Testis (tissue), 3 donors: ENCODE measurements around the gene PRDM12. TPM values are rescaled to one million over a fixed set of nuclear protein-coding genes. Genes with fewer than 3 reads are reported as not detected.

Experiments
- DNase-seq: peaks from one replicate; pipeline ENCODE4 v3.0.0-alpha.2; 2019
- H3K27ac ChIP-seq, 2 donors: fragments of 200-600 bp; sonication (generic); one replicate each; pipeline ENCODE4 v1.5.1; 2019
- H3K27me3 ChIP-seq: fragments of 200-600 bp; sonication (generic); one replicate; pipeline ENCODE4 v1.5.1; 2019
- H3K36me3 ChIP-seq: fragments of 200-600 bp; sonication (generic); one replicate; pipeline ENCODE4 v1.5.1; 2017; ENCODE audit warnings: low read depth; ENCODE audit errors: missing control alignments
- H3K4me1 ChIP-seq: fragments of 200-600 bp; sonication (generic); one replicate; pipeline ENCODE4 v1.5.1; 2019
- H3K4me3 ChIP-seq, 2 donors: fragments of 200-600 bp; sonication (generic); one replicate each; pipeline ENCODE4 v1.5.1; 2017 to 2019
- H3K9me3 ChIP-seq: fragments of 200-600 bp; sonication (generic); one replicate; pipeline ENCODE4 v1.5.1; 2017
- POLR2A ChIP-seq: fragments of 450-650 bp; IDR thresholded peaks from one replicate; pipeline ENCODE4 v1.6.1; 2017; ENCODE audit warnings: antibody characterized with exemption, mild to moderate bottlenecking, moderate library complexity
- WGBS, 2 donors: methylation state at CpG; one replicate each; pipeline ENCODE4 v1.1.5; 2018; 5-methylcytosine and 5-hydroxymethylcytosine counted together
- intact Hi-C: fragments of 100-400 bp; cut with DNase I; formaldehyde crosslinking; loops from one replicate; pipeline ENCODE4 v1.15.1; 2023; ENCODE audit warnings: low total_unique reads
- microRNA-seq, 2 donors: library from miRNA; unstranded; fragments of <30 nt; microRNA quantifications; one replicate each; pipeline ENCODE4, GENCODE V29; 2016; ENCODE audit warnings: borderline number of aligned reads in 2 of 2, borderline replicate concordance in 1 of 2
- polyA plus RNA-seq: library from polyadenylated mRNA; stranded (reverse); fragments of 350-450 nt; fragmentation: Illumina TruSeq; extraction: RNeasy Lipid Tissue Mini Kit (QIAGEN cat#74804); gene quantifications from one replicate; pipeline ENCODE4 v1.2.3, GENCODE V29; 2014; ENCODE audit warnings: low read depth, low replicate concordance; ENCODE audit not compliant: insufficient read depth
- small RNA-seq, 2 donors: library from RNA; depleted of rRNA; stranded (forward); fragments of <200 nt; gene quantifications; one replicate each; pipeline ENCODE3, GENCODE V24; 2016
- total RNA-seq, 2 donors: library from RNA; depleted of rRNA; stranded (reverse); fragments of >200 nt; gene quantifications; one replicate each; pipeline ENCODE4 v1.2.3, GENCODE V29; 2016
- TF ChIP-seq, protein P1 (sequence below), 3 experiments: fragments of 450-650 bp in 2 of 3; fragments of 200-600 bp in 1 of 3; sonication (generic) in 1 of 3; IDR thresholded peaks; one replicate each; pipeline ENCODE4 v1.5.1; 2016 to 2019; ENCODE audit warnings: antibody characterized with exemption in 3 of 3, mild to moderate bottlenecking in 2 of 3, moderate library complexity in 1 of 3

The PRDM12 gene
- total and polyA plus RNA-seq, 3 donors from 2014 or later, result 0.32 to 0.71 (median 0.68) TPM

DNA sequence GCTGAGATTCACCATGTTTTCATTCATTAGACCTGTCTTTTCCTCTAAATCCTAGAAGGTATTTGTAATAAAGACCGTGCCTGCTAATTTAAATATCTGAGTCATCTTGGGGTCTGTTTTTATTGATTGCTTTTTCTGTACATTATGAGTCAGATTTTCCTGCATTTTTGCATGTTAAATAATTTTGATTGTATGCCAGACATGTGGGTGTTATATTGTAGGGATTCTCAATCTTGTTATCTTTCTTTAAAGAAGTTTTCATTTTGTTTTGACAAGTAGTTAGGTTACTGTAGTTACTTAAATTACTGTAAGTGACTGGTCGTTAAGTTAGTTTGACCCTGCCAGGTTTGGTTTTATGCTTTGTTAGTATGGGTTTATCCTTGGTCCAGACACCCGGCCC, 64.3 kb downstream of the PRDM12 start:
- H3K36me3 ChIP-seq, result no peaks in the 10 kb centered on the region
- WGBS, 2 donors, result 91 to 93% methylated on average over 3 of the region's 3 CpGs
- no peak for TF ChIP-seq POLR2A
- TF ChIP-seq, protein P1, sequence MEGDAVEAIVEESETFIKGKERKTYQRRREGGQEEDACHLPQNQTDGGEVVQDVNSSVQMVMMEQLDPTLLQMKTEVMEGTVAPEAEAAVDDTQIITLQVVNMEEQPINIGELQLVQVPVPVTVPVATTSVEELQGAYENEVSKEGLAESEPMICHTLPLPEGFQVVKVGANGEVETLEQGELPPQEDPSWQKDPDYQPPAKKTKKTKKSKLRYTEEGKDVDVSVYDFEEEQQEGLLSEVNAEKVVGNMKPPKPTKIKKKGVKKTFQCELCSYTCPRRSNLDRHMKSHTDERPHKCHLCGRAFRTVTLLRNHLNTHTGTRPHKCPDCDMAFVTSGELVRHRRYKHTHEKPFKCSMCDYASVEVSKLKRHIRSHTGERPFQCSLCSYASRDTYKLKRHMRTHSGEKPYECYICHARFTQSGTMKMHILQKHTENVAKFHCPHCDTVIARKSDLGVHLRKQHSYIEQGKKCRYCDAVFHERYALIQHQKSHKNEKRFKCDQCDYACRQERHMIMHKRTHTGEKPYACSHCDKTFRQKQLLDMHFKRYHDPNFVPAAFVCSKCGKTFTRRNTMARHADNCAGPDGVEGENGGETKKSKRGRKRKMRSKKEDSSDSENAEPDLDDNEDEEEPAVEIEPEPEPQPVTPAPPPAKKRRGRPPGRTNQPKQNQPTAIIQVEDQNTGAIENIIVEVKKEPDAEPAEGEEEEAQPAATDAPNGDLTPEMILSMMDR (IDR thresholded peaks at IDR 0.05), result no peak
- H3K27ac ChIP-seq, result no peak overlapping the region
- intact Hi-C loops, result no loop called here
- H3K9me3 ChIP-seq, result no peaks in the 10 kb centered on the region
- DNase-seq, result no peak
- H3K4me3 ChIP-seq, result no peak overlapping the region
- H3K27me3 ChIP-seq, result no peaks in the 10 kb centered on the region
- H3K4me1 ChIP-seq, result no peaks in the 10 kb centered on the region

- 96% methylated on average over 2 of the region's 2 CpGs for WGBS, 2 donors
- TF ChIP-seq POLR2A, result no peak
- TF ChIP-seq, protein P1 (IDR thresholded peaks at IDR 0.05), result no peak
Observed at GRCh38 chr9:130729145-130729544, 64.8 kb downstream of the PRDM12 start.

DNA sequence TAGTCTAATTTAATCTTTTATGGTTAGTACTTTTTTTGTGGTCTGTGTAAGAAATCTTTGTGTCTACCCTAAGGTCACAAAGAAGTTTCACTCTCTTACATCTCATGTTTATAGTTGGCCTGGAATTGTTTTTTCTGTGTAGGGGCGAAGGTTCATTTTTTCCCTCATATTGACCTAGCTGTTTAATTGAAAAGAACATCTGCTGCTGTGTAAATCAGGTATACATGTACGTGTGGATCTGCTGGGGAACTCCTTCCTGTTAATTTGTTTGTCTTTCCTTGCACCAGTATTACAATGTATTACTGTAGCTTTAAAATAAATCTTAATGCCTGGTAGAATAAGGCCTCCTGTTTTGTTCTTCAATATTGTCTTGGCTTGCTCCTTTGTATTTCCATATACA, 67.0 kb downstream of the PRDM12 start:
- intact Hi-C loops, result no loop called here
- Histone ChIP-seq H3K4me3 (no peak overlapping the region), H3K9me3 (no peaks in the 10 kb centered on the region), H3K27ac (no peak overlapping the region), H3K4me1 (no peaks in the 10 kb centered on the region), H3K36me3 (no peaks in the 10 kb centered on the region), H3K27me3 (no peaks in the 10 kb centered on the region)
- WGBS, 2 donors, result 65 to 75% methylated on average over 2 of the region's 2 CpGs
- DNase-seq, result no peak
- no peak for TF ChIP-seq POLR2A
- TF ChIP-seq, protein P1 (IDR thresholded peaks at IDR 0.05), result no peak

More at GRCh38 chr9:130729145-130729544, 64.8 kb downstream of the PRDM12 start:
- Histone ChIP-seq H3K4me1 (no peaks in the 10 kb centered on the region), H3K9me3 (no peaks in the 10 kb centered on the region), H3K27ac (no peak overlapping the region), H3K4me3 (no peak overlapping the region), H3K36me3 (no peaks in the 10 kb centered on the region), H3K27me3 (no peaks in the 10 kb centered on the region)
- no peak for DNase-seq
- intact Hi-C loops, result no loop called here

DNA sequence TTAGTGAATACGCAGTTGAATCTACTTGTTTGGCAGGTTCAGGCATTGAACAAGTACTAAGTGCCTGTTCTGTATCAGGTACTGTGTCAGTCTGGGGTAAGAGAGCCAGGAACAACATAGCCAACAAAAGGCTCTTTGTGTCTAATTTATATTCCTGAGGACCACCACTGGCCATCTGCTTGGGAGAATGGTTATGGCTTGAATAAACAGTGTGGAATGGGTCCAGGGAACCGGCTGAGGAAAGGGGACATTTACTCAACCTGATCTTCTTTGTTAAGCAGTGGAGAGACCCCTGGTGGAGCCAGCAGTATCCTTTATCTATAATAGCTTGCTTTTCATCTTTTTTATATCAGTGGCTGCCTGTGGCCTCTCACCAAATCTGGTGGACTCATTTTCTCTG, 67.7 kb downstream of the PRDM12 start:
- TF ChIP-seq POLR2A, result no peak
- TF ChIP-seq, protein P1 (IDR thresholded peaks at IDR 0.05), result no peak
- no peaks in the 10 kb centered on the region for H3K27me3 ChIP-seq
- no peaks in the 10 kb centered on the region for H3K9me3 ChIP-seq
- no peaks in the 10 kb centered on the region for H3K36me3 ChIP-seq
- intact Hi-C loops, result no loop called here
- H3K4me1 ChIP-seq, result no peaks in the 10 kb centered on the region
- H3K4me3 ChIP-seq, result no peak overlapping the region
- H3K27ac ChIP-seq, result no peak overlapping the region
- 57 to 63% methylated on average over 2 of the region's 2 CpGs for WGBS, 2 donors
- no peak for DNase-seq

Small RNA genes within 50 kb of the gene (microRNA-seq; reads per million reads assigned to microRNA genes)
- 0 reads per million in 2 donors for gene MIR6856

Small RNA genes within 50 kb of the gene (small RNA-seq; reads per million reads assigned to genes)
- gene AL359092.1 (0 reads per million in 2 donors), gene MIR6856 (0 reads per million in 2 donors)

Other genes starting within 250 kb of the PRDM12 start
- 100 to 1,000 TPM in 1 of 2 donors, 10 to 100 TPM in 1; 68.5 to 153 TPM for gene ASS1, start 219.6 kb upstream of the PRDM12 start, total RNA-seq
- gene ASS1, start 219.6 kb upstream of the PRDM12 start, polyA plus RNA-seq, result 90.2 TPM
- 10 to 100 TPM; 85.3 to 88.7 TPM for gene FUBP3, start 85.0 kb upstream of the PRDM12 start, total RNA-seq
- gene FUBP3, start 85.0 kb upstream of the PRDM12 start, polyA plus RNA-seq, result 59.4 TPM
- gene EXOSC2, start 29.2 kb downstream of the PRDM12 start, total RNA-seq, result 10 to 100 TPM; 20.3 to 24.7 TPM
- gene EXOSC2, start 29.2 kb downstream of the PRDM12 start, polyA plus RNA-seq, result 15.3 TPM
- 10 to 100 TPM; 57.2 to 65.9 TPM for gene ABL1, start 170.7 kb downstream of the PRDM12 start, total RNA-seq
- gene ABL1, start 170.7 kb downstream of the PRDM12 start, polyA plus RNA-seq, result 51.0 TPM
- gene QRFP, start 232.2 kb downstream of the PRDM12 start, total RNA-seq, result under 1 TPM in 1 of 2 donors, not detected in 1; 0.24 TPM
- gene QRFP, start 232.2 kb downstream of the PRDM12 start, polyA plus RNA-seq, result not detected